22Rv1 (cell line): Measurements from ENCODE around the gene FBXL20.

Source experiments
- CTCF ChIP-seq: fragments of 450-650 bp; IDR thresholded peaks from 2 replicates; pipeline ENCODE4 v1.5.1; 2017; ENCODE audit warnings: mild to moderate bottlenecking
- ZFX ChIP-seq: fragments of 450-650 bp; IDR thresholded peaks from 2 replicates; pipeline ENCODE4 v1.6.1; 2017; ENCODE audit warnings: antibody characterized with exemption, borderline replicate concordance

- TF ChIP-seq CTCF: no peak
- TF ChIP-seq ZFX: no peak
Observed at GRCh38 chr17:39238311-39238972, 163.0 kb downstream of the FBXL20 start.
